ENCODE results near the gene WWTR1.

DNA sequence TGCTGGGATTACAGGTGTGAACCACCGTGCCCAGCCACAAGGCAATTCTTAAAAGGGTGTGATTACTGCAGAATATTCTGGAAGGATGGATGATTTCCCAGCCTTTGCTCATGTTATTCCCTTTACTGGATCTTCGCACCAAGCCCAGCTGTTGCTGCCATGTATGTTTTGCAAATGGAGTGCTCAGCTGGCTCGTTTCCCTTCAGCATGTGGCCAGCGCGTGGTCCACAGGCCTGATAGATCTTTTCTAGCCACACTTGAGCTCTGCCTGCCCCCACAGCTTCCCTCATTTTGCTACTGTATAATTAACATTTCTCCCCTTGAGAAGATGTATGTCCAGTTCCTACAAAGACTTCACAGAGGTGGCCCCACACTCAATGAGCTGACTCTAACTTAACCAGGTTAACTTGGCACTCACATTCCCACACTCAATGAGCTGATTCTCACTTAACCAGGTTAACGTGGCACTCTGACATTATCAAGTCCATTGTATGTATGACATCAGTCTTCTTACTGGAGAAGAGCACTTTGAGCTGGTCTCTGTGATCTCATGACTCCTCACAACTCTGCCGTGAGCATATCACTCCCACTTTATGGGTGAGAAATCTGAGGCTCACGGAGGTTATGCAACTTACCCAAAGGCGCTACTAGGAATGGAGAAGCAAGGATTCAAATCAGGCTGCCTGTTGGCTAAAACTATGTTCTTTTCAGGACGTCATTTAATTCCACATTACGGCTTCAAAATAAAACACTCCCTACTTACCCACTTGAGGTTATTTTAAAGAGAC, 134.1 kb downstream of the WWTR1 start:
- TF ChIP-seq, protein P1, sequence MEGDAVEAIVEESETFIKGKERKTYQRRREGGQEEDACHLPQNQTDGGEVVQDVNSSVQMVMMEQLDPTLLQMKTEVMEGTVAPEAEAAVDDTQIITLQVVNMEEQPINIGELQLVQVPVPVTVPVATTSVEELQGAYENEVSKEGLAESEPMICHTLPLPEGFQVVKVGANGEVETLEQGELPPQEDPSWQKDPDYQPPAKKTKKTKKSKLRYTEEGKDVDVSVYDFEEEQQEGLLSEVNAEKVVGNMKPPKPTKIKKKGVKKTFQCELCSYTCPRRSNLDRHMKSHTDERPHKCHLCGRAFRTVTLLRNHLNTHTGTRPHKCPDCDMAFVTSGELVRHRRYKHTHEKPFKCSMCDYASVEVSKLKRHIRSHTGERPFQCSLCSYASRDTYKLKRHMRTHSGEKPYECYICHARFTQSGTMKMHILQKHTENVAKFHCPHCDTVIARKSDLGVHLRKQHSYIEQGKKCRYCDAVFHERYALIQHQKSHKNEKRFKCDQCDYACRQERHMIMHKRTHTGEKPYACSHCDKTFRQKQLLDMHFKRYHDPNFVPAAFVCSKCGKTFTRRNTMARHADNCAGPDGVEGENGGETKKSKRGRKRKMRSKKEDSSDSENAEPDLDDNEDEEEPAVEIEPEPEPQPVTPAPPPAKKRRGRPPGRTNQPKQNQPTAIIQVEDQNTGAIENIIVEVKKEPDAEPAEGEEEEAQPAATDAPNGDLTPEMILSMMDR (IDR thresholded peaks at IDR 0.05): no peak
- TF ChIP-seq POLR2A (IDR thresholded peaks at IDR 0.05): no peak

All from upper lobe of left lung (tissue), 4 donors.